Stimulated activated naive CD4-positive, alpha-beta T cell treated with Interleukin-2 at 50 U/mL for 16 hours (primary cell): ENCODE measurements around the gene NCK1.
"Not testable (repeated sequence)": the region's sequence is repeated elsewhere in the genome, so short reads cannot be mapped to it uniquely, and the experiment has no call there.

Experiments
- DNase-seq: peaks from one replicate; lab custom pipeline; 2025; lab: John Stamatoyannopoulos, UW

Gene NCK1

GRCh38 chr3:136862617-136863322 is 762 bp downstream of the NCK1 start:
- peak; percentile 44 for DNase-seq

GRCh38 chr3:136869282-136869681 is 7.3 kb downstream of the NCK1 start:
- DNase-seq, result no peak

- DNase-seq, result not testable (repeated sequence)
Observed at GRCh38 chr3:136872258-136872657, 10.2 kb downstream of the NCK1 start.

- not testable (repeated sequence) for DNase-seq
Observed at GRCh38 chr3:136879510-136879909, 17.5 kb downstream of the NCK1 start.

- DNase-seq, result no peak
Observed at GRCh38 chr3:136882571-136882970, 20.6 kb downstream of the NCK1 start.

- DNase-seq, result no peak
Observed at GRCh38 chr3:136883967-136884720, 22.1 kb downstream of the NCK1 start.

GRCh38 chr3:136885357-136886213 is 23.6 kb downstream of the NCK1 start:
- no peak for DNase-seq

- no peak for DNase-seq
Observed at GRCh38 chr3:136889947-136890346, 27.9 kb downstream of the NCK1 start.

- DNase-seq, result no peak
Observed at GRCh38 chr3:136891934-136892855, 30.2 kb downstream of the NCK1 start.

GRCh38 chr3:136893848-136894443 is 31.9 kb downstream of the NCK1 start:
- DNase-seq, result no peak

- DNase-seq, result not testable (repeated sequence)
Observed at GRCh38 chr3:136897171-136897570, 35.2 kb downstream of the NCK1 start.

GRCh38 chr3:136898549-136898948 is 36.5 kb downstream of the NCK1 start:
- no peak for DNase-seq

GRCh38 chr3:136898954-136899353 is 36.9 kb downstream of the NCK1 start:
- DNase-seq, result no peak

- no peak for DNase-seq
Observed at GRCh38 chr3:136899622-136900158, 37.7 kb downstream of the NCK1 start.

- not testable (repeated sequence) for DNase-seq
Observed at GRCh38 chr3:136900694-136901093, 38.7 kb downstream of the NCK1 start.

- no peak for DNase-seq
Observed at GRCh38 chr3:136901391-136901790, 39.4 kb downstream of the NCK1 start.

- DNase-seq, result not testable (repeated sequence)
Observed at GRCh38 chr3:136902530-136902929, 40.5 kb downstream of the NCK1 start.

- DNase-seq, result no peak
Observed at GRCh38 chr3:136903899-136904298, 41.9 kb downstream of the NCK1 start.

- DNase-seq, result no peak
Observed at GRCh38 chr3:136904746-136905145, 42.7 kb downstream of the NCK1 start.

- DNase-seq, result no peak
Observed at GRCh38 chr3:136905549-136905948, 43.5 kb downstream of the NCK1 start.

- DNase-seq, result no peak
Observed at GRCh38 chr3:136906725-136907124, 44.7 kb downstream of the NCK1 start.
